GM21723 (cell line): ENCODE measurements around the gene ELAVL1.
A peak's percentile ranks its signal among the peaks of the same experiment; 100 is the strongest.

Experiments used
- ATAC-seq: cut with Tn5 transposase; IDR thresholded peaks from one replicate; pipeline ENCODE4 v1.9.1; 2021; ENCODE audit warnings: mild to moderate bottlenecking, moderate library complexity; ENCODE audit not compliant: unreplicated experiment

The ELAVL1 gene

DNA sequence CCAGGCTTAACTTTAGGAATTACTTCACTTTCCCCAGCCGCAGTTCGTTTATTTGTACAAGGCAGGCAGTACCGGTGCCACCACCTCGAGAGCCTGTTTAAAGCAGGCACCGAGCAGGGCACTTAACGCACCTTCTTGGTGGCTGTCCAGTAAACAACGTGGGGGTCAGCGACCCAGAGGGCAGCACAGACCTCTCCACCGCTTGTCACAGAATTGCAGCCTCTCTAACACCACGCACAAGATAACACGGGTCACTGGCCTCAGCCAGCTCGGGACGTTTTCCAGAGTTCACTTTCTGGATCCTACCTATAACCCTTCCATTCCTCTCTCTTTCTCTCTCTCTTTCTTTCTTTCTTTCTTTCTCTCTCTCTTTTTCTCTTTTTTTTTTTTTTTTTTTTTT is 16.8 kb upstream of the ELAVL1 start:
- no peak for ATAC-seq

DNA sequence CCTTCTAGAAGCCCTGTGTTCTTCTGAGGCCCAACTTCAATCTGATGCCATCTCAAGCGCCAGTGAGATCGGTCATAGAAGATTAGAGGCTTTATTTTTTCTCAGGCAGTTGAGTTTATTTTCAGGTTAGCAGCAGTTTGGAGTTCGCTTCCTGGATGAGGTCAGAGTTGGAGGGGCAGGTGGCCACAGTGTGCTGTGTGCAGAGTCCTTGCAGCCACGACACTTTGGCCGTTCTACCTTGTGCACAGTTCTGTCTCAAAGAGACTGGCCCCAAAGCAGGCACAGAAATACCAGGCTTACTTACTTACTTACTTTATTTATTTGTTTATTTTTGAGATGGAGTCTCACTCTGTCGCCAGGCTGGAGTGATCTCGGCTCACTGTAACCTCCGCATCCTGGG is 15.9 kb upstream of the ELAVL1 start:
- ATAC-seq: no peak

DNA sequence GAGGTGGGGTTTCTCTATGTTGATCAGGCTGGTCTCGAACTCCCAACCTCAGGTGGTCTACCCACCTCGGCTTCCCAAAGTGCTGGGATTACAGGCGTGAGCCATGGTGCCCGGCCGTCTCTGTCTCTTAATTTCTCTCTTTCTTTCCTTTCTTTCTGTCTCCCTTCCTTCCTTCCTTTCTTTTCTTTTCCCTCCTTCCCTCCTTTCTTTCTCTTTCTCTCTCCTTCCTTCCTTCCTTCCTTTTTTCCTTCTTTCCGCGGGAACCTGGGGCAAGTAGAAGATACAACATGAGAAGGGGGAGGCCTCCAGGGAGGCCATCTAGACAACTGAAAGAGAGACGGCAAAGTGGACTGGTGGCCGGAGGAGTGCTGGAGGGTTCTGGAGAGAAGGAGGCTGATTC is 15.2 kb upstream of the ELAVL1 start:
- ATAC-seq: no peak

DNA sequence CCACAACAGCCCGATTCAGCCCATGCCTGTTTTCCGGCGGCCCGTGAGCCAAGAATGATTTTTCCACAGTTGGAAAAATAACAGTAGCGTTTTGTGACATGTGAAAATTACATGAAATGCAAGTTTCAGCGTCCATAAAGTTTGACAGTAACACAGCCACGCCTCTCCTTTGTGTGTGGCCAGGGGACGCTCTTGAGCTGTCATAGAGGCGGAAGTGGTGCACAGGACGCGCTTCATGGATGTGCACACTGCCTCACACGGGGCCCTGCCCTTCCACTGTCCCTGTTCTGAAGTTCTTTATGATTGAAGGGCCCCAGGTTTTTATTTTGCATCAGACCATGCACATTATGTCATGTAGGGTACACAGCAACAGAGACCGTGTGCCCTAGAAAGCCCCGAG is 12.4 kb upstream of the ELAVL1 start:
- no peak for ATAC-seq

DNA sequence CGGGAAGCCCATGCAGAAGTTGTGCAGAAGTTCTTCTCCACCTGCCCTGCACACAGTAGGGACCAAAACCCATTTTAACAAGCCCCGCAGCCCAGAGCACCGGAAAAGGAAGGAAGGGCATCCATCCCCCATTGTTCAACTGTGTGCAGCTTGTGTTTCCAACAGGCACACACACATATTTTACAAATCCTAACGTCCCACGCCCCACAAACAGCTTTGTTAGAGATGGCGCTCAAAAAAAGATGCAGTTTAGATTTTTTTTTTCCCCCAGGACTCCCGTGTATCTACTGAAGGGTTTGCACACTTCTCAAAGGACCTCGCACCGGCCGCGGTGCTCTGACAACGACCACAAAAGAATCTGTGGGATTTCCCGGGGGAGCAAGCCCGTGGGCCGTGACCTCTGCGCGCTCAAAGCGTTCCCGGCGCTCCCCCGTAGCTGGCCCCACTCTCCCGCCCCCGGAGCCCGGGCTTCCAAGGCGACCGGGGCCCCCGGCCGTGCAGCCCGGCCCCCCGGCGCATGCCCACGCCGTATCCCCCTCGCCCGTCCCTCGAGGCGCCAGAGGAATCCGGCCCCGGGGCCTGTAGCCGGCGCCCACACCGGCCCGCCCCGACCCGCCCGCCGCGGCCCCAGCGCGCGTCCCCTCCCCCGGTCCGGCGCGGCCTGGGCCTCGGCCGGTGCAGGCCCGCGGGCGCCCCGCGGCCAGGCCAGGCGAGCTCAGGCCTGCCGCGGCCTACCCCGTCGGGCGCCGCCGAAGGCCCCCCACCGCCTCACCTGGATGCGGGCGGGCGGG is 523 bp downstream of the ELAVL1 start:
- peak; percentile 32 for ATAC-seq

DNA sequence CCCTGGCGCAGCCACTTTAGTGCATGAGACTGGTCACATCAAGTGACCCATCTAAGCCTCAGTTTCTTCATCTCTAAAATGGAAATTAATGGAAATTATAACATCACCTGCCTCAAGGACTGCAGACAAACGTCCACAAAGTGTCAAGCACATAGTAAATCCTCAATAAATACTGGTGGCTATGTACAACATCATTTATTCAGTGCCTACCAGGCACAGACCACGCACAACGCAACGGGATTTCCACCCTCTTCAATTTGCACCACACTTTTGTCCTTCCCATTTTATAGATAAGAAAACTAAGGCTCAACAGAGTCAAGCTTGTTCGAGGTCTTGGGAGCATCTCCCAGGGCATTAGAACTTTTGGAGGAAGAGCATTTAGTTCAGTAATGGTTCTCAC is 1.4 kb downstream of the ELAVL1 start:
- ATAC-seq: no peak

DNA sequence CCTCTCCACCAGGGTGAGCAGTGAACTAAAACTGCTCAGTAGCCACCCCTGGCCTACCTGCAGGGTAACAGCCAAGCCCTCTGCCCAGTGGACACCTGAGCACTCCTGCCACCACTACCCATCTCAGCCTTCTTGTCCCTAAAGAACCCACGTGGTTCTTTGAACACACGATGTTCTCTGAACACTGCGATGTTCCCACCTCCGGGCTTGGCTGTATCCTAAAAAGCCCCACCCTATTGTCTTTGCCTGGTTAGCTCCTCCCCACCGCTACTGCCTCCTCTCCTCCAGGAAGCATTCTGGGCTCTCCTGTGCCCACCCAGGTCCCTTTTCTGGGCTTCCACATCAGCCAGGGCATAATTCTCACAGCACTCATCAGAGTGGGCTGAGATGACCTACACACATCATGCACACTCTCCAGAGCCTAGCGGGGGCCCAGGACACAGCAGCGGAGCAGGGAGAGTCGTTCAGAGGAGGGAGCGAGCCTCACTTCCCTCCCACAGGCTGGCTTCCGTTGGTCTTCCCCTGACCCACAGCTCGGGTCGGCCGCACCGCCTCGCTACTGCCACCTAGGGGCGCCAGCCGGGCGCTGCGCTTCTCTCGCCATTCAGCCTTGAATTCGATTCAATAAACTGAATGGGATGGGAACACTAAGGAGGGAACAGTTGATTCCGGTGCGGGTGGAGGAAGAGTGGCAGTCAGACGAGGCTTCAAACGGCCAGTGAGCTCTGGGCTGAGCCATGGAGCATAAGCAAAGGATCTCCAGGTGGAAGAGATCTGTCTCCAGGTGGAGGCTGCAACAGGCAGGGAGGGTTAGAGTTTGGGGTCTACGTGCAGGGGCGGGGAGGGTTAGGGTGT is 3.2 kb downstream of the ELAVL1 start:
- peak; percentile 45 for ATAC-seq

DNA sequence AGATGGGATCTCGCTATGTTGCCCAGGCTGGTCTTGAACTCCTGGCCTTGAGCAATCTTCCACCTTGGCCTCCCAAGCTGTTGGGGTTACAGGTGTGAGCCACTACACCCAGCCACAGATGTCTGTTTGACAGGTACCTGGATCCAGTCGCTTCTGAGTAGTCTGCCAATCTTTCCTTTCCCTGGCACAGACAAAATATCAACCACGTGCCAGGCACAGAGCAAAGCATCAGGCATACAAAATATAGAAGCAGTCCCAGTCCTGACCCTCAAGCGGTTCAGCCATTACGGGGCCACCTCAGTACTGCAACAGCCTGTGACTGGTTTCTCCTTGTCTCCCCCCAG is 3.8 kb downstream of the ELAVL1 start:
- no peak for ATAC-seq

DNA sequence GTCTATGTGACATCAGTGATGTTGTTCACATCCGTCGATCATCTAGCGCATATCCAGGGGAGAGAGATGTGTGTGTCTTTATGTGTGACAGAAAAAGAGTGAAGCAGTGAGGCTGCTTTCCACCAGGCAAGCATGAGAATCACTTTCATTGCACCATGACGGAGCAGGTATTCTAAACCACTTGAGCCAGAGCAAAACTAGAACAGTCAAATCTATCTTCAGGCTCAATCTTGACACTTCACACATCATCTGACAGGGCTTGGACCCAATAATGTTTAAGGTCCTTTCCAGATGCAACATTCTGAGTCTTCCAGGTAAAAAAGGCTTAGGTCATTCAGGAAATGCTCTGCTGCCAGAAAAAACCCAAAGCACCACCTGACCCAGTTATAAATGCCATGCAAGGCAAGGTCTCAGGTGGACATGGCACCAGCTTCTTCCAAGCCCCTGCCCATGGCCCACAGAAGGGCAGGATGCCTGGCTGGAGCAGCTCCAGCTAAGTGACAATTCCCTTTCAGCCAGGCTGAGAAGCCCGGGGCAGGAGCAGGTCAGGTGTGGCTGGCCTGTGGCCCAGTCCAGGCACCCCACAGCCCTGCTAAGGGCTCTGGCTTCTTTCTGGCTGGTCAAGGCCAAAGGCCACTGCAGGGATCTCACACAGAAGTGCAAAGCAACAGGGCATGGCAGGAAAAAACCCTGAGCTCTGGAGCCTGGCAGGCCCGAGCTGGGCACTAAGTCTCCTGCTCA is 5.0 kb downstream of the ELAVL1 start:
- no peak for ATAC-seq

DNA sequence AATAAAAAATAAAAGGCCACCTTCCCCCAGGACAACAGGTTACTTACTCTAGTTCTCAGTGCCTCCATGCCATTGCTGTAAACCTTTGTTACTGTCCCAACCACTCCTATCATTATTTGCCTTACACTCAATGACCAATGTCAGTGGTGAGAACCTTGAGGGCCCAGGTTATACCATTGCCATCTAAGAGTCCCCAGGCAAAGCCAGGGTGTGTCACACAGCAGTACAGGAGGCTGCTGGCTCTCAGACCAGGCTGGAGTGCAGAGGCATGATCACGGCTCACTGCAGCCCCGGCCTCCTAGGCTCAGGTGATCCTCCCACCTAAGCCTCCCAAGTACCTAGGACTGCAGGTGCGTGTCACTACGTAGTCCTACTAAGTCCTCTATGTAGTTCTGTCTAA is 6.1 kb downstream of the ELAVL1 start:
- ATAC-seq: no peak

DNA sequence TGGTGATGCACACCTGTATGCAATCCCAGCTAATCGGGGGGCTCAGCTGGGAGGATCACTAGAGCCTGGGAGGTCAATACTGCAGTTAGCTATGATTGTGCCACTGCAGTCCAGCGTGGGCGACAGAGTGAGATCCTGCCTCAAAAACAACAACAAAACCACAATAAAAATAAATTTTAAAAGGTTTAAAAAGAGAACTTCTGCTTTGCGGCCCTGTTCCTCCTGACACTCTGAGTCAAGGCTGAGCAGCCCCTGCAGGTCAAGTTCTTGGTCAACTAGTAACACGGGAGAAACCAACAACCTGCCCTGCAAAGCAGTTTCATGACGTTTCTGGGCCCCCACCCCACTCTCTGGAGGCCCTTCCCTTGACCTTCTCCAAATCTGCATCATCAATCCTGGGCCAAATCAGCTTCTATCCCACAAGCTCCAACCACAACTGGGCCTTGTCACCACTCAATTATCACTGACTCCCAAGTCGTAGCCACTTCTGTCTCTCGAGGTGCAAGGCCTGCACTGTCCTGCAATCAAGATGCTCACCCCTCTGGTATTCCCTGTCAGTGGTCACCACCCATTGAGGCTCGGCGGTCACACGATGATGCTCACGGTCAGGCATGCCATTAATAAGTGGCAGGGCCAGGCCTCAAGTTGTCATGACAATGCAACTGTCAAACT is 7.5 kb downstream of the ELAVL1 start:
- no peak for ATAC-seq

DNA sequence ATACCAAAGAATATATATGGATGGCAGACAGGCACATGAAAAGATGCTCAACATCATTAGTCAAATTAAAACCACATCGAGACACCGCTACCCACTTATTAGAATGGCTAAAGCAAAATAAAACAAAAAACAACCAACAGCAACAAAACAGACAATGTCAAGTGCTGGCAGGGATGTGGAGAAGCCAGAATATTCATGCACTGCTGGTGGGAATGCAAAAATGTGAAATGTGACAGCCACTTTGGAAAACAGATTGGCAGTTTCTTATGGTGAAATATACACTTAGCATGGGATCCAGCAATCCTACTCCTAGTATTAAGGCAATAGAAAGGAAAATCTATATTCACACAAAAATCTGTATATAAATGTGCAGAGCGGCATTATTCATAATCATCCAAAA is 8.6 kb downstream of the ELAVL1 start:
- no peak for ATAC-seq

DNA sequence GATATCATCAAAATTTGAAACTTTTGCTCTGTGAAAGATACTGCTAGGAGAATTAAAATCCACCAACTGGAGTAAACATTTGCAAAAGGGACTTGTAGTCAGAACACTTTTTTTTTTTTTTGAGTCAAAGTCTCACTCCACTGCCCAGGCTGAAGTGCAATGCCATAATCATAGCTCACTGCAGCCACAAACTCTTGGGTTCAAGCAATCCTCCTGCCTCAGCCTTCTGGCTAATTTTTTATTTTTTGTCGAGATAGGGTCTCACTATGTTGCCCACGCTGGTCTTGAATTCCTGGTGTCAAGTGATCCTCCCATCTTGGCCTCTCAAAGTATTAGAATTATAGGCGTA is 9.7 kb downstream of the ELAVL1 start:
- ATAC-seq: no peak

DNA sequence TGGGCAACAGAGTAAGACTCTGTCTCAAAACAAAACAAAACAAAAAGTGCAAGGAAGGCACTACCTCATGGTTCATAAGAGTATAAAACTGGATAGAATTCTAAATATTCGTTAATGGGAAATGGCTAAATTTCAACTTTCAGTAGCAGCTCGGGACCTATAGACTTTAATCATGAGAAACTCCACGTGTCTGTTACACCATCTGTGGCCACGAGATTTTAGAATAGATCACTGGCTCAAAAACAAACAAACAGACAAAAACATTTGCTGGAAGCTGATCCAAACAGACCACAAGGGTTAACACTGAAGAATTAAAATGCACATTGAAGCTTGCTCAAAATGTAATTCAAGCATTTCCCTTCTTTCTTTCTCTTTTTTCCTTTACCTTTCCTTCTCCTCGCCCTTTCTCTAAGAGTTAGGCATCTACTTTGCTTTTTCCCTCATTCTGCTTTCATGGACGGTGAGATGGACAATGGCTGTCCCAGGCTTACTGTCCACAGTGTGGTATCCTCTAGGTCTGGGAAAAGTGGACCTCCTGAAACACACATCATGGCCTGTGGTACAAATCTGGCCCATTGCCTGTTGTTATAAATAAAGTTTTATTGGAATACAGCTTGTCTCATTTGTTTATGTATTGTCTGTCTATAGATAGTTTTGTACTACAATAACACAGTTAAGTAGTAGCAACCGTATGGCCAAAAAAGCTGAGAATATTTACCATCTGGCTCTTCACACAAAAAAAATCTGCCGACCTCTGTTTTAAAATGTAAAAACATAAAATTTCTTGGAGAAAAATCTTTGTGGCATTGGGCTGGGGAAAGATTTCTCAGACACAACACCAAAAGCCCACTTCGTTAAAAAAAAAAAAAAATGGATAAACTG is 10.3 kb downstream of the ELAVL1 start:
- ATAC-seq: no peak

DNA sequence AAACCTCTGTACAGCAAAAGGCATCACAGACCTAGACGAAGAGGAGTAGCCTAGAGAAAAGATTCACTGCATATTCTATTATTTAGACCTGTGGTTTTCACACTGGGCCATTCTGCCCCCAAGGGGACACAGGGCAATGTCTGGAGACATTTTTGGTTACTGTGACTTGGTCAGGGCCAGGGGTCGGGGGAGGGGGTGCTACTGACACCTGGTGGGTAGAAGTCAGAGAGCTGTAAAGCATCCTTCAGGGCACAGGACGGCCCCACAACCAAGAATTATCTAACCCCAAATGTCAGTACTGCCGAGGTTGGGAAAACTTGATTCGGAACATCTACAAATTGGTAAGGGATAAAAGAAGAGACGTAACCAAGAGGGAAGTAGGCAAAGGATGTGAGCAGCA is 11.3 kb downstream of the ELAVL1 start:
- no peak for ATAC-seq

DNA sequence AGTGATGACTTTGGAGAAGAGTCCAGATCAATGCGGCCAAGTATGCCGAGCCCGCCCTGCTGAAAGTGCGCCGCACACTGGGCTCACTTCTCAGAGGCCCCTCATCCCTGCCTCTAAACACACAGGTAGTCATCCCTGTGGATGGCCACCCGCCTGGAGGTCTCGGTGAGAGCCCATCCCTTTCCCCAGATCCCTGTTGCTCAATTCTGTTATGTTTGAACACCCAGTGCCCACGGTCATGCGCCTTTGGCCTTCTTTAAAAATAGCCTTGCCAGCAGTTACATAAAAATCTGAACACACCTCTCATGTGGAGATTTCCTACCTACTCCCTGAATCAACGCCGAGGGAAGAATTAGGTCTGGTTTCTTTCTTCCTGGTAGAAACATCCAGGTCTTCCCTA is 11.9 kb downstream of the ELAVL1 start:
- no peak for ATAC-seq

DNA sequence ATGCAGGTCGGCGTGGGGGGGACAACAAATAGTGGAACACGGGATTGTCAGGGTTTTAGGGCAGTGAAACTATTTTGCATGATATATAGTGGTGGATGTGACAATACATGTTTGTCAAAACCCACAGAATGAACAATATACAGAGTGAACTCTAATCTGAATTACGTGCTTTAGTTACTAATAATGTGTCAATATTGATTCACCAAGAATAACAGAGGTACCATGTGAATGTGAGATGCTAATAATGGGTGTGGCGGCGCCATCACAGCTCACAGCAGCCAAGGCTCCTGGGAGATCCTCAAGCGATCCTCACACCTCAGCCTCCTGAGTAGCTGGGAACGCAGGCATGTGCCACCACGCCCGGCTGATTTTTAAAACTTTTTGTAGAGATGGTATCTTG is 12.9 kb downstream of the ELAVL1 start:
- no peak for ATAC-seq

DNA sequence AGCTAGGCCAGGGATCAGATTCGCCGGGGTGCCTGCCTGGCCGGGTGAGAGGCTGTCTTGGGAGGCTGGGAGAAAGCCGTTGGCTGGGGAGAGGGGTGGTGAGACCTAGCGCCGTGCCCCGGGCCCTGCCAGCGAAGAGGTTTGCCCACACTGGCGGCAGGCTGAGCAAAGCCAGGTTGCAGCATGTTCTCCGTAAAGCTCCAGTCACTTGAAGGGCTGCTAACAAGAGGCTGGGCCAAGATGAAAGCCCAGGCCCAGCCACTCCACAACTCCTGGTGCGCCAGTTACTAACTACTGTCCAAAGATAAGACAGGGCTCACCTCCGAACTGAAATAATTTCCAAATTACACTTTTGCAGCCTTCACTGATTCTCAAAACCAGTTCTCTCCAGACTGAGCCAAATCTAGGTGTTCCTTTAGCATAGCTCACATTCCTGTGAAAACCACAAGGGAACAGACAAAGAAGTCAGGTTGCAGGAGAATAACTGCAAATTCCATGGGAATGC is 16.3 kb downstream of the ELAVL1 start:
- ATAC-seq: no peak

DNA sequence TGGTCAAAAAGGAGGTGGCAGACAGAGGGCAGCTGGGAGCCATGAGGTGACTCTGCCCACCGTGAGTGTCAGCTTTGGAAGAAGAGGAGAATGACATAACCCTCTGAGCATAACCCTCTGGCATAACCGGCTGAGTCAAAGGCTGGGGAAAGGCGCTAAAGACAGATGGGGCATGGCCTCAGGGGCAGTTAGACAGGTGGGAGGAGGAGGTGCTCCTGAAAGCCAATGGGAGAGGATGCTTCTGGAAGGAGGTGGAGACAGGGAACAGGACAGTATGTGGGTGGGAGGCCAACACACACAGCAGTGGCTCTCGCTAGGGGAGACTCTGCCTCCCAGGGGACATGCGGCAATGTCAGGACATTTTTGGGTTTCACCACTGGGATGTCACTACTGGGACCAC is 17.1 kb downstream of the ELAVL1 start:
- no peak for ATAC-seq

DNA sequence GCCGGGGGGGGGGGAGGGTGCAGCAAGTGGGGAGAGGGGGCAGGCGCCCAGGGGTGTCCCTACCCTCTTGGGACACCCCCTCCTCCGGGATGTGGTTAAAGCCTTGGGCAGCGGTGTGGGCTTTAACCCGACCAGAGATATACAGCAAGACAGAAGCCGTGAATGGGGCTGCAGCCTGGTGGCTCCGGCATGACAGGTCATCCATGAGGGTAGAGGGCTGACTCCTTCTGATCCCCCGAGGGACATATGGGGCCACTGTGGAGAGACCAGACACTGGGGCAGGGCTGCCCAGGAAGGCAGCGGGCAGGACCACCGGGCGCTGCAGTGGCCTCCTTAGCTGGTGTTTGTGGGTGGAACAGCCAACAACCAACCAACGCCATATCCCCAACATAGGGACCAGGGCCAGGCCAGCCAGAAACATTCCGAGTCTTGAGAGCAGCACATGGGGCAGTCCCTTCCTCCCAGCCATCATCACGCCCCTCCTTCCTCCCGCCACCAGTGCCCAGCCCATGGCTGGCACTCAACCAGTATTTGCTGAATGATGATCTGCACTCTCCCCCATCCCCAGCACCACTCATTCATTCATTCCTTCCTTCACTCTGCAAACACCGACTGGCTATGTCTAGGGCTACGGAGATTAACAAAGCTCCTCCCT is 18.2 kb downstream of the ELAVL1 start:
- no peak for ATAC-seq
